ENCODE data around the gene DDR2. TPM values are rescaled to one million over a fixed set of nuclear protein-coding genes. Genes with fewer than 3 reads are reported as not detected.
"Not testable (repeated sequence)": the region's sequence is repeated elsewhere in the genome, so short reads cannot be mapped to it uniquely, and the experiment has no call there.

The DDR2 gene
- total RNA-seq, 1 donor from 2014 or later, result 0.09 TPM

DNA sequence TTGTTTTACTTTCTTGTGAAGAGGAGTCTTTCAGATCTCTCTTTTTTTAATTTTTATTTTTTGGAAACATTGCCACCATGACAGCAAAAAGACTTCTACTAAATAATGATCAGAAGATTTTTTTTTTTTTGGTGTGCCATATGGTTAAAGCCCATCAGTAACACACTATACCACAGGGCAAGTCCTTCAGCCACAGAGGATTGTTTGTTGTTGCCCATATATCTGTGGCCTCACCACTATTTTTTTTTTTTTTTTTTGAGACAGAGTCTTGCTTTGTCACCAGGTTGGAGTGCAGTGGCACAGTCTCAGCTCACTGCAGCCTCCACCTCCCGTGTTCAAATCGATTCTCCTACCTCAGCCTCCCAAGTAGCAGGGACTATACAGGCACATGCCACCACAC lies 41.6 kb upstream of the DDR2 start:
- no peak for ATAC-seq (ENCODE audit: low read depth)
- Mint-ChIP-seq H3K27ac (no peak overlapping the region), H3K27me3 (no peaks in the 10 kb centered on the region), H3K4me3 (no peak overlapping the region), H3K36me3 (ENCODE audit: low read depth) (peaks cover 49% of the 10 kb centered on the region), H3K9me3 (no peaks in the 10 kb centered on the region), H3K4me1 (no peaks in the 10 kb centered on the region)
- POLR2A ChIA-PET, result no interaction called here
- CTCF ChIA-PET, result no interaction called here
- TF ChIP-seq, protein P1, sequence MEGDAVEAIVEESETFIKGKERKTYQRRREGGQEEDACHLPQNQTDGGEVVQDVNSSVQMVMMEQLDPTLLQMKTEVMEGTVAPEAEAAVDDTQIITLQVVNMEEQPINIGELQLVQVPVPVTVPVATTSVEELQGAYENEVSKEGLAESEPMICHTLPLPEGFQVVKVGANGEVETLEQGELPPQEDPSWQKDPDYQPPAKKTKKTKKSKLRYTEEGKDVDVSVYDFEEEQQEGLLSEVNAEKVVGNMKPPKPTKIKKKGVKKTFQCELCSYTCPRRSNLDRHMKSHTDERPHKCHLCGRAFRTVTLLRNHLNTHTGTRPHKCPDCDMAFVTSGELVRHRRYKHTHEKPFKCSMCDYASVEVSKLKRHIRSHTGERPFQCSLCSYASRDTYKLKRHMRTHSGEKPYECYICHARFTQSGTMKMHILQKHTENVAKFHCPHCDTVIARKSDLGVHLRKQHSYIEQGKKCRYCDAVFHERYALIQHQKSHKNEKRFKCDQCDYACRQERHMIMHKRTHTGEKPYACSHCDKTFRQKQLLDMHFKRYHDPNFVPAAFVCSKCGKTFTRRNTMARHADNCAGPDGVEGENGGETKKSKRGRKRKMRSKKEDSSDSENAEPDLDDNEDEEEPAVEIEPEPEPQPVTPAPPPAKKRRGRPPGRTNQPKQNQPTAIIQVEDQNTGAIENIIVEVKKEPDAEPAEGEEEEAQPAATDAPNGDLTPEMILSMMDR (IDR thresholded peaks at IDR 0.05), result no peak
- intact Hi-C loops (cut with micrococcal nuclease), result no loop called here
- no peak for DNase-seq

DNA sequence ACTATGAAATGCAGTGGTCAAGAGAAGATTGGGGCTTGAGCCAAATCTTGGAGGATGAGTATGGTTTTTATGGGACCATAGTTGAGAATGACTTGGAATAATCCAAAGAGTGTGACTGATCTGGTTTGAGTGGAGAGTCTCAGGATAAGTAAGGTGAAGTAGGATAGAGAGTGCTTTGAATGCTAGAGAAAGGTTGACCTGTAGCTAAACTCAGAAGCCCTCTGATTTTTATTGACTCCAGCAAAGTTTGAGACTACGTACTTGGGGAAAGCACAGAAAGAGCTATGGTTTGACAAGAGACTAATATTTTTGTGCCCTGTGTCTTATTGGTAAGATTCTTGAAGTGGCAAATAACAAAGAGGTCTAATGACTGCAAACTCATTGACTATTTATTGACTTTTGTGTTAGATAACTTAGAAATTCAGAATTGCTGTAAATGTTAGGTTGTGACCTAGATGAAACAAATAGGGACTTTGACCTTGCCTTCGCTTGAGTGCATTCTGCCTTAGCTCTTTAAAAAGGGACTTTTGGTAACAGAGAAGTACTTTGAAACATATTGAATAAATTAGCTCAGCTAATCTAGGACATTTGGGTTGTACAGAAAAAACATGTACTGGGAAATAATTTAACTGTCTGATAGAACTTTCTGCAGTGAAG lies 35.6 kb upstream of the DDR2 start:
- H3K27ac Mint-ChIP-seq, result no peak overlapping the region
- CTCF ChIA-PET, result no interaction called here
- POLR2A ChIA-PET, result no interaction called here
- peaks cover 44% of the 10 kb centered on the region for H3K36me3 Mint-ChIP-seq (ENCODE audit: low read depth)
- TF ChIP-seq, protein P1 (IDR thresholded peaks at IDR 0.05), result no peak
- H3K27me3 Mint-ChIP-seq, result no peaks in the 10 kb centered on the region
- no peaks in the 10 kb centered on the region for H3K9me3 Mint-ChIP-seq
- H3K4me3 Mint-ChIP-seq, result no peak overlapping the region
- DNase-seq (no peak), ATAC-seq (ENCODE audit: low read depth) (no peak)
- no peaks in the 10 kb centered on the region for H3K4me1 Mint-ChIP-seq
- intact Hi-C loops (cut with micrococcal nuclease), result no loop called here

GRCh38 chr1:162599451-162599850 lies 32.8 kb upstream of the DDR2 start:
- H3K4me1 Mint-ChIP-seq, result no peaks in the 10 kb centered on the region
- ATAC-seq (ENCODE audit: low read depth), result no peak
- H3K4me3 Mint-ChIP-seq, result no peak overlapping the region
- CTCF ChIA-PET, result no interaction called here
- no peak for DNase-seq
- intact Hi-C loops (cut with micrococcal nuclease), result no loop called here
- POLR2A ChIA-PET, result no interaction called here
- peaks cover 40% of the 10 kb centered on the region for H3K36me3 Mint-ChIP-seq (ENCODE audit: low read depth)
- TF ChIP-seq, protein P1 (IDR thresholded peaks at IDR 0.05), result no peak
- no peaks in the 10 kb centered on the region for H3K27me3 Mint-ChIP-seq
- H3K27ac Mint-ChIP-seq, result no peak overlapping the region
- no peaks in the 10 kb centered on the region for H3K9me3 Mint-ChIP-seq

DNA sequence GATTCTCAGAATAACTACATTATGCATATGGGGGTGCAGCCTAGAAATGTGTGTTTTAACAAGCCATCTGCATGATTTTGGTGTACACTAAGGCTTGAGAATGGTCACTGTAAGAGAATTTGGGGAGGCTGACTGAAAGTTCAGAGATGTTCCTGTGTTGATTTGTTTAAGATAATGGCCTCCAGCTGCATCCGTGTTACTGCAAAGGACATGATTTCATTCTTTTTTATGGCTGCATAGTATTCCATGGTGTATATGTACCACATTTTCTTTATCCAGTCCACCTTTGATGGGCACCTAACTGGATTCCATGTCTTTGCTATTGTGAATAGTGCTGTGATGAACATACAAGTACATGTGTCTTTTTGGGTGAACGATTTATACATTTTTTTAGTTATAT lies 29.1 kb upstream of the DDR2 start:
- H3K4me1 Mint-ChIP-seq; DNase-seq; H3K27me3 Mint-ChIP-seq; CTCF ChIA-PET; H3K4me3 Mint-ChIP-seq; H3K9me3 Mint-ChIP-seq; intact Hi-C loops (cut with micrococcal nuclease); H3K27ac Mint-ChIP-seq; ATAC-seq (ENCODE audit: low read depth): not testable (repeated sequence)
- POLR2A ChIA-PET, result interaction anchor here (0.5 kb wide), 1 partner anchor 105 kb away, joined by 3 read pairs; the partner anchor contains the start of gene UHMK1
- H3K36me3 Mint-ChIP-seq (ENCODE audit: low read depth), result peaks cover 38% of the 10 kb centered on the region

- intact Hi-C loops (cut with micrococcal nuclease), result no loop called here
- CTCF ChIA-PET, result interaction anchor here (0.6 kb wide), 1 partner anchor 70 kb away, joined by 3 read pairs; no protein-coding TSS in a partner anchor
- H3K9me3 Mint-ChIP-seq, result no peaks in the 10 kb centered on the region
- DNase-seq (no peak), ATAC-seq (ENCODE audit: low read depth) (no peak)
- POLR2A ChIA-PET, result no interaction called here
- H3K36me3 Mint-ChIP-seq (ENCODE audit: low read depth), result peaks cover 23% of the 10 kb centered on the region
- TF ChIP-seq, protein P1 (IDR thresholded peaks at IDR 0.05), result no peak
- H3K4me1 Mint-ChIP-seq, result no peaks in the 10 kb centered on the region
- no peak overlapping the region for H3K27ac Mint-ChIP-seq
- no peaks in the 10 kb centered on the region for H3K27me3 Mint-ChIP-seq
- H3K4me3 Mint-ChIP-seq, result no peak overlapping the region
Measured at GRCh38 chr1:162605225-162605927, 26.9 kb upstream of the DDR2 start.
